ENCODE results near the gene SUV39H1. TPM values are rescaled to one million over a fixed set of nuclear protein-coding genes. Genes with fewer than 3 reads are reported as not detected.
"Not testable (repeated sequence)": the region's sequence is repeated elsewhere in the genome, so short reads cannot be mapped to it uniquely, and the experiment has no call there.

The SUV39H1 gene
- polyA plus RNA-seq, 1 donor: 8.0 TPM

DNA sequence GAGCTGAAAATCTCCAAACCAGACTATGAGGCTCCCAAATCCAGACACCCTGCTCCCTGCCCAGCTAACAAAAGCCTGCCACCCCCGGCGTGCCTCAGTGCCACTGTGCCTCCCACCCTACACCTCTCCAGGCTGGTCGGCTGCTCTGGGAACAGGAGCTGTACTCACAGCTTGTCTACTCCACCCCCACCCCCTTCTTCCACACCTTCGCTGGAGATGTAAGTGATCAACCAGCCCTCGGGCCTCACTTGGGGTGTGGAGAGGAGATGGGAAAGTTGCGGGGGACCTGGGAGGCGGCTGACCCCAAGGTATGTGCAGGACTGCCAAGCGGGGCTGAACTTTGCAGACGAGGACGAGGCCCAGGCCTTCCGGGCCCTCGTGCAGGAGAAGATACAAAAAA, 11.1 kb upstream of the SUV39H1 start:
- no peak for DNase-seq

DNA sequence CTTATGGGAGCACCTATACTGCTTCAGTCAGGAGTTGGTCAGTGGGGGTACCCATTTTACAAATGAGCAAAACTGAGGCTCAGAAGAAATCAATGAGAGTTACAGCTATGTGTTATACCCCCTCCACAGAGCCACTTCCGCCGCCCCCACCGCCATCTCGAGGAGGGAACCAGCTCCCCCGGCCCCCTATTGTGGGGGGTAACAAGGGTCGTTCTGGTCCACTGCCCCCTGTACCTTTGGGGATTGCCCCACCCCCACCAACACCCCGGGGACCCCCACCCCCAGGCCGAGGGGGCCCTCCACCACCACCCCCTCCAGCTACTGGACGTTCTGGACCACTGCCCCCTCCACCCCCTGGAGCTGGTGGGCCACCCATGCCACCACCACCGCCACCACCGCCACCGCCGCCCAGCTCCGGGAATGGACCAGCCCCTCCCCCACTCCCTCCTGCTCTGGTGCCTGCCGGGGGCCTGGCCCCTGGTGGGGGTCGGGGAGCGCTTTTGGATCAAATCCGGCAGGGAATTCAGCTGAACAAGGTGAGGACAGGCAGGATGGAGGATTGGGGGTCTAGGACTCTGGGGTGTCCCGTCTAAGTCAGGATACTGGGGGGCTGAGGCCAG, 7.9 kb upstream of the SUV39H1 start:
- DNase-seq: no peak

GRCh38 chrX:48689208-48689920, 7.2 kb upstream of the SUV39H1 start:
- DNase-seq: no peak

DNA sequence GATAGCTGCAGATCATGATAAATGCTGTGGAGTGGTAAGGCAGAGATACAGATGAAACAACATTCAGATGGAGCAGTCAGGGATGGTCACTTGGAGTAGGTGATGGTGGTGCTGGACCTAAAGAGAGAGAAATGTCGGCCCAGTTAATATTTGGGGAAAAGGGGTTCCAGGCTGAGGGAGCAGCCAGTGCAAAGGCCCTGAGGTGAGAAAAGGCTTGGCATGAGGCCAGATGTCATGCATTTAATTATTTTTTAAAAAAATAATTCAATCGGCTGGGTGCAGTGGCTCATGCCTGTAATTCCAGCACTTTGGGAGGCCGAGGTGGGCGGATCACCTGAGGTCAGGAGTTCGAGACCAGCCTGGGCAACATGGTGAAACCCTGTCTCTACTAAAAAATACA, 4.8 kb upstream of the SUV39H1 start:
- not testable (repeated sequence) for DNase-seq

DNA sequence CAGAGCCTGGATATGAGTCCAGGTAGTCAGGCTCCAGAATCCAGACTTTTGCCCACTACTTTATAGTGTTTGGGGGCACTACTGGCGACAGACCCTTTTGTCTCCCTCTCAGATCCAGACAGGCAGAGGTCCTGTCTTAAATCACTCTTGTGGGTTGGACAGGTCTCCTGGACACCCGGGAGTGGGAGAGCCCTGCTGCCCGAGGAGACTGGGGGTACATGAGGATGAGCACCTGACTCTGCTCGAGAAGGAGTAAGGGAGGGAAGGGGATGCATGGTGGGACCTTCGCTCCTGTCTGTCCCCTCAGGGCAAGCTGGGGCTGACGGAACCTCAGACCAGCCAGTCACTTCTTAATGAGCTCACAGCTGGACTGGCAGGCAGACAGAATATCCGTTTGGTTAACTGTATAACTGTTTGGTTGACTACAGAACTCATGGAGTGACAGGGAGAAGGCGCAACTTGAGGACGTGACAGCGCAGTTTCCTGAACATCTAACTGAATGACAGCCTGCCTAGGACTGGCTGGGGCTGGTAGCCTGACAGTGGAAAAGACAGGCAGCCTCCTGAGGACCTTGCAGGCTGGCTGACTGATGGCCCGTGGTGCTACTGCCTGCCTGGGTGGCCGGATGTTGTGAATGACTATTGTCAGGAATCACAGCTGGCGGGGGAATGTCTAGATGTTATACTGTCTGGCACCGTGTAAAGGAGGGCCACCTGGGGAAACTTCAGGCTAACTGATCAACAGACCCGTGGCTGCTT, 1.6 kb upstream of the SUV39H1 start:
- no peak for DNase-seq

DNA sequence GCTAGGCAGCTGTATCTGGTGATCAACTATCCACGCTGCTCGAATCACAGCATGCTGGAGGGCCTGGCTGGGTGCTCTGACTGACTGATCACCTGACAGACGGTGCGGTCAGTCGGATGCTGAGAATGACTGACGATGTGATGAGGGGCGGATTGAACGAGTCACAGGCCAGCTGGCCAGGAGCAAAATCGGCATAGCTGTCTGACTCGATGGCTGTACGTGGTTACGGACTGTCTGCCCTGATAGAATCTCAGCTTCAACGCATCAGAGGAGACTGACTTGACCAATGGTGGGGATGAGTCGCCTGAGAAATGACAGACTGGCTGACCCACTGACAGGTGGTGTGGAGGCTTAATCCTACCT, 1.0 kb upstream of the SUV39H1 start:
- no peak for DNase-seq

- no peak for DNase-seq
These were observed 621 bp upstream of the SUV39H1 start for GRCh38 chrX:48695925-48696300.

- no peak for DNase-seq
These were observed 584 bp downstream of the SUV39H1 start for GRCh38 chrX:48696909-48697727.

GRCh38 chrX:48698306-48698705, 1.8 kb downstream of the SUV39H1 start:
- no peak for DNase-seq

GRCh38 chrX:48700246-48700645, 3.7 kb downstream of the SUV39H1 start:
- DNase-seq: no peak

GRCh38 chrX:48700951-48701653, 4.6 kb downstream of the SUV39H1 start:
- no peak for DNase-seq

DNA sequence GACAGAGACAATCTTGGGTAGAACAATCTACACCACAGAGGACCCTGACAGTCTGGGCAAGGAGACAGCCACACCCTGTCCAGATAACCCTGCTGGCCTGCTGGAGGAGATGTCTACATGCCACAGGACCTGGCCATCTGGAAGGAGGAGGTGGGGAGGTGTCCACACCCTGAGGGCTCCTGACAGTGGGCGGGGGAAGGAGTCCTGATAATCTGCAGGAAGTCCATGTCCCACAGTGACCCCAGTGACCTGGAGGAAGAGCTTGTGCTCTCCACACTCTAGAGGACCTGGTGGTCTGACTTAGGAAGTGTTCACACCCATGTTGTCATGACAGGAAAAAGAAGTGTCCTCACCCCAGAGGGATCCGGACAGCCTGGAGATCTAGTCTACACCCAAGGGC, 5.5 kb downstream of the SUV39H1 start:
- no peak for DNase-seq

DNA sequence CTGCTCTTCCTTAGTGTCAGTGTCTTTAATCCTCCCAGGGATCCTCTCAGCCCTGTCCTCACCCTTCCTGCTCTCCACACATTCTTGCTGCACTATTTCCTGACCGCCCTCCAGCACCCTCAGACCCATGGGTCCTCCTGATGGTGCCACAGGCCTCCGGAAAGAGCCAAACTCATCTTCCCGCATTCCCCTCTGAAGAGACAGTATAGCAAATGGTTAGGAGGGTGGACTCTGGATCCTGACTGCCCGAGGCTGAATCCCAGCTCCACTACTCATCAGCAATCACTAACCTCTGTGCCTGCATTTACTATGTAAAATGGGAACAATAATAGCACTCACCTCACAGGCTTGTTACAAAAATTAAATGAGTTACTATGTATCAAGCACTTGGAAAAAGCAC, 6.2 kb downstream of the SUV39H1 start:
- no peak for DNase-seq

- no peak for DNase-seq
These were observed 6.7 kb downstream of the SUV39H1 start for GRCh38 chrX:48703228-48703627.

DNA sequence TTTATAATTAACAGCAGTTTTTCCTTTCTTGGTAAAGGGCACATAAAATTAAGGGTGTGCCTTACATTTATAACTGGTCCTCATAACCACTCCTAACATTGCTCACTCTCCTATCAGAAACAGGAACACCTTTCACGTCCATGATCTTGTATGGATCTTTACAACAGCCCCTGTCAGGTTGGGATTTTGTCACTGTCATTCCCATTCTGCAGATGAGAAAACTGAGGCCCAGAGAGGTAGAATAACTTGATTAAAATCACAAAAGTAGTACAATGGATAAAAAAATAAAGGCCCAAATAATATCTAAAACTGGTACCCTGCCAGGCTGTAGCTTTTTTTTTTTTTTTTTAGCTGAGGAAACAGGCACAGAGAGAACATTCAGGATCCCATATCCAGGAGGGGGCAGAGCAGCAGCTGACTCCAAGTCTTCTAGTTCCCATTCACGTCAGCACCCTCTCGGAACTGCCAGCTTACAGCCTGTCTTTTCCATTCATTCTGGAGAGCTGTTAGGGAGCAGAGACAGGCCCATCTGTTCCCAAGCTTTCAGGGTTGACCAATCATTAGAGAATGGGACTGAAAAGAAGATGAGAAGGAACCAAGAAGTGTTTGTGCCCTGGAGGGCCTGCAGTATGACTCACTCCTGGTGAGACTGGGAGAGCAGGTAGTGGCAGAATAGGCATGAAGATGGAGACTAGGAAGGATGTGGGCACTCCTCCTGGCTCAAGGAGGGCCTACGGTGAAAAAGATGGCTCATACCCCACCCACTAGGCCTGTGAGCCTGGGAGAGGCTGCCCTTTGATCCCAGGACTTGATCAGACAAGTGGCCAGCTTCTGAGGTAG, 7.3 kb downstream of the SUV39H1 start:
- no peak for DNase-seq

DNA sequence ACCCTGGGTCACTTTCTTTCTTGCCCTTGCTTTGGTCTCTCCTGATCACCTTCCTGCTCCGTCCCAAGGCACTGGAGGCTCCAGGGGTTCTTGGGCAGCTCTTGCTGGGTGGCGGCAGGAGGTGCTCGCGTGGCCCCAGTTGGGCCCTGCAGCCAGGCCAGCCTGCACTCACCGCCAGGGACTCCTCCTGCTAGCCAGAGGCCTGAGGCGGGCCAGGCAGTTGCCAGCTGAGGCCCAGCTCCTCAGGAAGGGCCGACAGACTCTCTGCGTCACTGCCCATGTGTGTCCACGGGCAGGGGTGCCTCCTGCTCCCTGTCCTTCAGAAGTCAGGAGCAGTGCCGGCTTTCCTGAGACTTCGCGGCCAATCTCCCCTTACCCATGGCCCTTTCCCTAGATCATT, 9.3 kb downstream of the SUV39H1 start:
- DNase-seq: no peak

DNA sequence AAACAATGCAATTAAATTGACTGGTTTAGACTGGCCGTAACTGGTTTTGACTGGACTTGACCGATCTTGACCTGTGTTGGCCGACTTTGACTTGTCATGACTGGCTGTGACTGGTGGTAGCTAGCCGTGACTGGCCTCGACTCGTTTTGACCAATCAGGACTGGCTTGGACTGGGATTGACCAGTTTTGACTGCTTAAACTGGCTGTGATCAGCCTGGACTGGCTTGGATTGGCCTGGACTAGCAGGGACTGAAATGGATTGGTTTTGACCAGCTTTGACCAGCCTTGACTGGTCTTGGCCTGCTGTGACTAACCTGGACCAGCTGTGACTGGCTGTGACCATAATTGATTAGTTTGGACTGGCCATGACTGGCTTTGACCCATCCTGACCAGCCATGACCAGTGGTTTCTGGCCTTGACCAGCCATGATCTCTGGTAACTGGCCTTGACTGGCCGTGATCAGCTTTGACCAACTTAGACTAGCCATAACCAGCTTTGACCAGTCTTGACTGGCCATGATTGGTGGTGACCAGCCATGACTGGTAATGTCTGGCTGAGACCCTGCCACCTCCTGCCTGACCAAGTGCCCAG, 13.1 kb downstream of the SUV39H1 start:
- no peak for DNase-seq

- DNase-seq: no peak
These were observed 14.8 kb downstream of the SUV39H1 start for GRCh38 chrX:48711162-48711928.

GRCh38 chrX:48711929-48712505, 15.5 kb downstream of the SUV39H1 start:
- no peak for DNase-seq

All from left kidney (tissue), 2 donors.